A204.1 (cell line): ENCODE measurements around the gene CDC25C.
"Not testable (repeated sequence)": the region's sequence is repeated elsewhere in the genome, so short reads cannot be mapped to it uniquely, and the experiment has no call there.

ENCODE experiments used
- FAIRE-seq: peaks from 2 replicates; lab custom pipeline; 2012; peaks lifted over from hg19 to GRCh38; lab: Jason Lieb, UNC

The CDC25C gene

DNA sequence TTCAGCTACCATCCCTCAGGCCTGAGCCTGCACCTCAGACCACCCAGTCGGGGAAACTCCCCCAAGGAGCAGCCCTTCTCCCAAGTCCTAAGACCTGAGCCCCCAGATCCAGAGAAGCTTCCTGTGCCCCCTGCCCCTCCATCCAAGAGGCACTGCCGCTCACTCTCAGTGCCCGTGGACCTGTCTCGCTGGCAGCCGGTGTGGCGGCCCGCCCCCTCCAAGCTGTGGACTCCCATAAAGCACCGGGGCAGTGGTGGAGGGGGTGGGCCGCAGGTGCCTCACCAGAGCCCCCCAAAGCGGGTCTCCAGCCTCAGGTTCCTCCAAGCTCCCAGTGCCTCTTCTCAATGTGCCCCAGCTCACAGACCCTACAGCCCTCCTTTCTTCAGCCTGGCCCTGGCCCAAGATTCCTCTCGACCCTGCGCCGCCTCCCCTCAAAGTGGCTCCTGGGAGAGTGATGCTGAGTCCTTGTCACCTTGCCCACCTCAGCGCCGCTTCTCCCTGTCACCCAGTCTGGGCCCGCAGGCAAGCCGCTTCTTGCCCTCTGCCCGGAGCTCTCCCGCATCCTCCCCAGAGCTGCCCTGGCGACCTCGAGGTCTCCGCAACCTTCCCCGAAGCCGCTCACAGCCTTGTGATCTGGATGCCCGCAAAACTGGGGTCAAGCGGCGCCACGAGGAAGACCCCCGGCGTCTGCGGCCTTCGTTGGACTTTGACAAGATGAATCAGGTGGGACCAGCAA lies 13.5 kb upstream of the CDC25C start:
- no peak for FAIRE-seq

DNA sequence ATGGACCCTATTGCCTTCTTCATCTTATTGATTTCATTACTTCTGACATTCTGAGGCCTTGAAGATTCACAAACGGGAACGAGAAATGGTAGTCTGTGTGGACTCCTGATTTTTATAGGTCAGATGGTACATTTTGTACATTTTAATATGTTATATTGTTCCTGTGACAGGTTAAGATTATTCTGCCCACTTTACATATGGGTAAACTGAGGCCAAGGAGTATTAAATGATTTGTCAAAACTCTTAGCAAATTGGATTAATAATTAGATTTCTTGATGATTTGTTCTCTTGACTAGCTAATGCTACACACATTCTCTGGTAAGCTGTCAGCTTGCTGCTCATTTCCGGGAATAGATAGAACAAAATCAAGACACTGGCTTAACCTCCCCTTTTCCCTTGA lies 8.4 kb upstream of the CDC25C start:
- no peak for FAIRE-seq

DNA sequence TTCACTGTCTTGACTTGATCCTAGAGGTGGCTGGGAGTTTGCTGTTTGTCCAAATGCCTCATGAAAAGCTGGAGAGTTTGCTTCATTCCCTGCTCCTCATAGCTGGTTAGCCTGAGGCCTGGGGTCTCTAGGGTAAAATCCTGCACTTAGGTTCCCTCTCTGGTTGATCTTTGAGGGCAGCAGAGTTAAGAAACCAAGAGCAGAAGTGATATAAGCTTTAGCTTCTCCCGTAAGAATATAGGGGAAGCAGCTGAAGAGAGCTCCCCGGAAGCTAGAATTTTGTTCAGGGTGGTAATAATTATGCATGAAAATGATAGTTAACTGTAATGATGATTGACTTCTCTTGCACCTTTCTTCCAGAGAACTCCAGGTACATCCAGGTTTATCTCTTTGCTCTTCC lies 7.9 kb upstream of the CDC25C start:
- no peak for FAIRE-seq

DNA sequence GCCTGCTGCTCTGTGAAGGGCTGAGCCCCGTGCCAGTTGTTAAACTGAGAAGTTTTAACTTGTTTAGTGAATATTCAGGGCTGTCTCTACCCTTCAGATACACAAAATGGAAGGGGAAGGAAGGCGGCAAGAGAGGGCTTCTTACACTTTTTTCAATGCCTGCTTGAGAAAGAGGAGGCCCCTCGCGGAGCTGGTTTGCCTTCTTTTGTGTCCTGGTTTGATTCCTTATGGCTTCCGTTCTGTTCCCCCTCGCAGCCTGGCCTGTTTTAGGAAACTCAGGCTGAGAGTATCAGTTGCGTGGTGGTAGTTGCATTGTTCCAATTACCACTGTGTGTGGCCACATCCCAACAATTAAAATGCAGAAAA lies 7.5 kb upstream of the CDC25C start:
- no peak for FAIRE-seq

DNA sequence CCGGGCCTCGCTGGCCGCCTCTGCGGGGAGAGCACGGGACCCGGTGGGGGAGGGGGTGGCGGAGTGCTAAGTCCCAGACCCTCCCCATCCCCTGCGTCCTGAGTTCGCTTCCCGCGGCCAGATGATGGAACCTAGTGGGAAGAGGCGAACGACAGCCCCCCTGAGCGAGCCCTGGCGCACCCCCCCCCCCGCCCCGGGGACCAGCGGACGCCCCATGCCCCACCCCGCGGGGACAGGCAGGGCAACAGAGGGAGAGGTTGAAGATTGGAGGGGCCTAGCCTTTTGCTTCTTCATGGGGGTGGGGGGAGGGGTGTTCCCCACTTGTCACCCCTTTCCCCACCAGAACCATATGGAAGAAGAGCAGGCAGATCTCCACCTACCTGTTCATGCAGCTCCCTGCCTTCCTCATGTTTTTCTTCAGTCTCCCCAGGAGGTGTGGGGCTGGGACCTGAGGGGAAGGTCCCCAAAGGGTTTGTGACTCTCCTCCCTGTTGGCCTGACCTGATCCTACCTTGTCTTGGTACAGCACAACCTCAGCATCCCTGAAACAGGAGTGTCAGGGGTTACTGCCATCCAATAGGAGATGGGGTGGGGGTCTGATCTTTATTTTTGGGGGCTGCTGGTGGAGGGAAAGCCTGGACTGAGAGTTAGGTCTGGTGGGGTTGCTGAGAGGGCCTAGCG lies 6.9 kb upstream of the CDC25C start:
- no peak for FAIRE-seq

DNA sequence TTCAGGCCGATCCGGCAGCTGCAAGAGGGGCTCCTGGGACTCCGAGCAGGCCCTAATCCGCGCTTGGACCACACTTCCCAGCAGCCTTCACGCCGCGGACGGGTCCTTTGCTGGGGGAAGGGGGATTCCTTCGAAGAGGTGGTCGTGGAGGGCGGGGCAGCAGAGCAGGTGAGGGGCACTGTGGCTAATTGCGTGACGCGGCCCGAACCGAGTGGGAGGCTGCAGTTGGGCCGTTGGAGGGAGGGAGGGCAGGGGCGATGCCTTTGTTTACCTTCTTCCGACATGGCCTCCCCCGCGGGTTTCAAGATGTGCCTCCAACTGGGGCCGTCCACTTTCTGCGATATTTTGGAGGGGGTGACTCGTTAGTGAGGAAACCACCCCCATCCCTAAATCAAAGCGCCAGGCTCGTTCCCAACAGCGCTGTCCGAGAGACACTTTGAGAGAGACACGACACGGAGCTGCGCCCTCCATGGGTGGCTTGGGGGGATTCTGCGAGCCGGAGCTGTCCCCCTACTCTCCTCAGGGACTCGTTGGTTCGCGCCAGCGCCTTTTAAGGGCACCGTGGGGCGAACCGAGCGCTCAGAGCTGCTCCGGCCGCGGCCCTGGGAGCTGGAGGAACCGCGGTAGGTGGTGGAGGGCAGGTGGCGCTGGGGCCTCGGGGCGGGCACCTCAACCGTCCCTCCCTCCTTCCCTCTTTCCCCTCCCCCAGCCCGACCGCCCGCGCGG lies 6.2 kb upstream of the CDC25C start, which contains the start of gene FAM53C:
FAM53C (plus strand) TSS at position 582 of the 726 bp plus-strand sequence. CDS start 3,070 bp downstream, outside the sequence.
- no peak for FAIRE-seq

DNA sequence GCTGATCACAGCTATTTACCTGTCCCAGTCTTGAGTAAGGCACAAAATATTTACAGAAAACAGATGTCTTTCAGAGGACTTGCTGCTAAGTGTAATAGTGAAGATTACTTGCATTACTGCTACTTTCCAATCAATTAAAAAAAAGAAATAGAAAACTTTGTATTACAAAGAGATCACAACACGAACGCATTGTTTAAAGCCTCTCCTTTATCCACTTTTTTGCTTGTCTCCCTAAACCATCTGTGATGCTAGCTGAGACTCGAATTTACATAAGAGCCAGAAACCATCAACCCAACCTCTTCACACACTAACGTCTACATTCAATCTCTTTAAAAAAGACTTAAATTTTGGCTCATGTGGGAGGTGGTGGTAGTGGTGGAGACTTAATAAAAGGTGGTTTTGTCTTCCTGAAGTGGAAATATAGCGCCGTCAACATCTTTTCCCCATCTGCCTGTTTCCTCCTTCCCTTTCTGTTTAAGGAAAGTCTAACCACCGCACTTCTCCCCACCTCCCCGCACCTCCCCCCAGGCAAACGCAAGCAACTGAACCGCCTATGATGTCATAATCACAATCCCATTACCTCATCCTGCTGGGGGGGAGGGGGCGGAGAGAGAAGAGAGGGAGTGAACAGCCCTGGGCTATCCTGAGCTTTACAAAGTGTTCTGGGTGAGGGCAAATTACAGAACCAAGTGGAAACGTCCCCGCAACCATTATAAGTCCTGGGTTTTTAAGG lies 5.5 kb upstream of the CDC25C start:
- no peak for FAIRE-seq

DNA sequence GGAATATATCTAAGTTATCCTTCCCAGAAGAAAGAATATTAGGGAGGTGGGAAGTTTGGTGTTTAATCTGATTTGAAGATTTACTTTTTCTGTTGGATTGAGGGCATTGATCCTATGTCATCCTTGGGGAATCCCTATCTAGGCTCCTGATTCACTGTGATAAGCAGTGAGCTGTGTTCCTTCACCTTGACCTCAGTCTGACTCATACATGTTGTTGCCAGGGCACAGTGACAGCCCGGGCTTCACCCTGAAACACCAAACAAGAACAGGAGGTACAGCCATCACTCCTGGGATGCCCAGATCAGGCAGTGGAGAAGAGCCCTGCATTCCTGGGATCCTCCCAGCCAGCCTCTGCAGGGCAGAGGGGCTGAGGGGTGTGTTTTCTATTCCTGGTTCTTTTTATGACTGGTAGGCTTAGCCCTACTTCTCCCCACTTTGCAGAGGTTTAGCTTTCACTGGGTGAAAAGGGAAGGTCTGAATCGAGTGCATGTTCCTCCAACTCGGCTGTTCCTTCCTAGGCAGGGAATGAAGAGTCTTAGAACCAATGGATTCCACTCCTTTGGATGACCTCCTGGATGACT lies 3.4 kb upstream of the CDC25C start:
- no peak for FAIRE-seq

DNA sequence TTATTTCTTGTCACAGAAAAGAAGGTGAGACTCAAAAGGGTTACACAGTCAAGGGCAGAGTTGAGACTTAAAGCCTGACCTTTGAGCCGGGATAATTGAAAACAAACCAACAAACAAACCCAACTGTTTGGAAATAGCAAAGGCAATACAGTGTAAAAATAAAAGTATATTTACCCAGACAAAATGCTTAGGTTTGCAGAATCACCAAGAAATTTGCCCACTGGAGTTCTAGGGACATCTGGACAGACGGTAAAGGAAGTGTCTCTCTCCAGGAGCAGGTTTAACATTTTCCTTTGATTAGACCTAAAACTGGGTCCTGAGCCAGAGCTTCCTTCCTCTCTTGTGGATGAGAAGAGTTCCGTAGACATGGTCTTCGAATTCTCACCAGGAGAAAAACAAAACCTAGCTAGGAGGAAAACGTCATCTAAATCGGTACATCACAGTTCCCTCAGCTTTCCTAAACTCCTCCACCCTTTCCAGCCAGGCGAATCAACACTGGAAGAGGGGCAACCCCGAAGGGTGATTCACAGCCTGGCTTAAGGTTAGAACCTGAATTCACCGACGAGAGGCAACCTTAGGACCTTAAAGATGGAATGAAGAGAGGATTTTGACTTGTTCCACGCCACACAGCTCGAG lies 673 bp downstream of the CDC25C start:
- no peak for FAIRE-seq

DNA sequence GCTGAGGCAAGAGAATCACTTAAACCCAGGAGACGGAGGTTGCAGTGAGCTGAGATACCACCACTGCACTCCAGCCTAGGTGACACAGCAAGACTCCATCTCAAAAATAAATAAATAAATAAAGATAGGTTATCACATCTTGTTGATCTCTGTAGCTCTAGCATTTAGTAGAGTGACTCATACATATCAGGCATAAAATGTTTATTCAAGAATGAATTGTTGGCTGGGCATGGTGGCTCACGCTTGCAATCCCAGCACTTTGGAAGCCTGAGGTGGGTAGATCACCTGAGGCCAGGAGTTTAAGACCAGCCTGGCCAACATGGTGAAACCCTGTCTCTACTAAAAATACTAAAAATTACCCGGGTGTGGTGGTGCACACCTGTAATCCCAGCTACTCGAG lies 13.4 kb downstream of the CDC25C start:
- not testable (repeated sequence) for FAIRE-seq

DNA sequence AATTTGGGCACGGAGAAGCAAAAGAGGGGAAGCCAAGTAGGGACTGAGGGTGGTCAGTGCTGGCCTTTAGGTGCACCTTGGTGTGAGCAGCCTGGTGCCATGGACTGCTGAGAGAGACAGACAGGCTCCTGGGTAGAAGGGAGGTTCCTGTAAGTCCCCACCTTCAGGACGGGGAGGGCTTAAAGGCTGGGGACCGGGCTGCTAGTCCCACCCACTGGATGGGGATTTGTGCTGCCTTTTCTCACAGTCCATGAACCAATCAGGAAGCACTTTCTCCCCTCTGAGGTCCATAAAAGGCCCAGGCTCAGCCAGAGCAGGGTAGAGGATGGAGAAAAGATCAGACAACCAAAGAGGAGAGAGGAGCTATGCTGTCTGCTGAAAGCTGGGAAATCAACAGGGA lies 15.2 kb downstream of the CDC25C start:
- FAIRE-seq, result no peak

DNA sequence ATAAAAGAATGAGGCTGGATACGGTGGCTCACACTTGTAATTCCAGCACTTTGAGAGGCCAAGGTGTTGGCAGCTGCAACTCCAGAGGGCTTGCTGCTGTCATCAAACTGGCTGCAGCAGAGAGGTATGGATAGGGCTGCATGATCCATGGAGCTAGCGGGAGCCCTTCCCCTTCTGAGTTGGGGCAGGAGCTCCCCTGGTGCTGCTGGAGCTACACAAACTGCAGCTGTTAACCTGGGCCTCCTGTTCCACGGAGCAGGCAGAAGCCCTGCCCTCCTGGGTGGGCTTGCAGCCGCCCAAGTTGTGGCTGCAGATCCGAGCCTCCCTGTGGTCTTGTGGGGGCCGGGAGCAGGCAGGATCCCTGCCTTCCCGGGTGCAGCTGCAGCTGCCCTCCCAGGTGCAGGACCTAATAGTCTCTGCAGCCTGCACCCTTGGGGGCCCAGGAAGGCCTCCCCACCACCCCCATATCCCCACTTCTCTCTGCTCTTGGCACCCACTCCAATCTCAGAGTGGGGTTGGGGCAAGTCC lies 15.8 kb downstream of the CDC25C start:
- FAIRE-seq, result no peak

DNA sequence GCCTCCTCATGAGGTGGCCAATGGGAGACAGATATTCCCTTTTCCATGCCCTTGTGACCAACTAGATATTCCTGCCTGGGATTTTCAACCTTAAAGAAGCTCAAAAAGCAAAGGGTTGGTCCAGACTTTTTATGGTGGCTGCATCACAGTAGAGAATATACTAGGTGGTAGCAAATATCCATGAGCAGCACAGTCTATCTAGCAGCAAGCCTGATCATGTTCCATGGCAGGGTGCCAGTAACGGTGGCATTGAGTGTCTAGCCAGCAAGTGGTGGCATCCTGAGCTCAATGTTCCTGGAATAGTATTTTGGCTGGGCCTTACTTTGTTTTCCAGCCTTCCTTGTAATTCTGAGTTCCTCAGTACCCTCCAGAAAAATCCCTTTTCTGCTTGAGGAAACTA lies 25.8 kb downstream of the CDC25C start:
- FAIRE-seq, result no peak

DNA sequence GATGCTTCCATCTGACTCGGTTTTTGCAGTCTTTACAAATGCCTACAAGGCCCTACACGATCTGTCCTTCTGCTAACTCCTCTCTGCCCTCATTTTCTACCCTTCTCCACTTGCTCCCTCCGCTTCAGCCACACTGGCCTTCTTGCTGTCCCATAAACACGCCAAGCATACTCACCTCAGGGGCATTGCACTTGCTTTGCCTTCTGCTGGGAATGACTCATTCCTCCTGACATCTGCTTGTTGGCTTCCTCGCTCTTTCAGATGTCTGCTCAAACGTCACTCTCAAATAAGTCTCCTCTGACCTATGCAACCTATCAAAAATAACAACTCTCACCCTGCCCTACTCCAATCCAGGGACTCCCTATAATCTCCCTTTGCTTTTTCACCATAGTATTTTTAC lies 28.2 kb downstream of the CDC25C start:
- no peak for FAIRE-seq

DNA sequence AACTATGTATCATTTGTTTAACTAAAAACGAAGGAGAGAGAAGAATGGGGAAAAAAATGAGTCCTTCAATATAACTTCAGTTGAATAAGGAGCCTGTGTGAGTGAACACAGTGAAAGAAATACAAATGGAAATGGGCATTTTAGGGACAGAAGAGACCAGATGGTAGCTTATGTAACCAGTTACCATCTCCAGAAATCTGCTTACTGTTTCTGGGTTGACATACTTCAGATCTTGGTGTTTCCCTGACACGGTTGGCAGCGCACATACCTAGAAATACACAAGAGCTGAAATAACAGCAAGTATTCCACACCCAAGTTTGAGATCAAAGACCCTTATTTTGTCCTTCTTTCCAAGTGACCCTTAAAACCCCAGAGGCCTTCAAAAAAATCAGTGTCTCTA lies 42.3 kb downstream of the CDC25C start:
- no peak for FAIRE-seq

DNA sequence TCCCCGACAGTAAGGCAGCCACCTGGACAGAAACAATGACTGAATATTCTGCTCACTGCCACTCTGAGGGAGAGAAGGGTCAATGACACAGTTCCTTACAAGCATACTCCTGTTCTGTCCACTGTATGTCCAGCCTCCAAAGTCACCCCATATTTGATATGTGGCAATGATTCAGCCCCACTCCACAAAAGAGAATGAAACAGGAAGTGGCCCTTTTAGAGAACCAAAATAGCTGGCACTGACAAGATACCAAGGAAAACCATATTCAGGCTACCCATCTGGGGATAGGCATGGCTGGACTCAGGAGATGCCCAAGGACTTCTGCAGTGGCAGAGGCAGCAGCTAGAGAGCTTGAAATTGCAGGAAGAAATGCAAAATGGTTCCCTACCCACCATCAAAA lies 44.4 kb downstream of the CDC25C start:
- no peak for FAIRE-seq

DNA sequence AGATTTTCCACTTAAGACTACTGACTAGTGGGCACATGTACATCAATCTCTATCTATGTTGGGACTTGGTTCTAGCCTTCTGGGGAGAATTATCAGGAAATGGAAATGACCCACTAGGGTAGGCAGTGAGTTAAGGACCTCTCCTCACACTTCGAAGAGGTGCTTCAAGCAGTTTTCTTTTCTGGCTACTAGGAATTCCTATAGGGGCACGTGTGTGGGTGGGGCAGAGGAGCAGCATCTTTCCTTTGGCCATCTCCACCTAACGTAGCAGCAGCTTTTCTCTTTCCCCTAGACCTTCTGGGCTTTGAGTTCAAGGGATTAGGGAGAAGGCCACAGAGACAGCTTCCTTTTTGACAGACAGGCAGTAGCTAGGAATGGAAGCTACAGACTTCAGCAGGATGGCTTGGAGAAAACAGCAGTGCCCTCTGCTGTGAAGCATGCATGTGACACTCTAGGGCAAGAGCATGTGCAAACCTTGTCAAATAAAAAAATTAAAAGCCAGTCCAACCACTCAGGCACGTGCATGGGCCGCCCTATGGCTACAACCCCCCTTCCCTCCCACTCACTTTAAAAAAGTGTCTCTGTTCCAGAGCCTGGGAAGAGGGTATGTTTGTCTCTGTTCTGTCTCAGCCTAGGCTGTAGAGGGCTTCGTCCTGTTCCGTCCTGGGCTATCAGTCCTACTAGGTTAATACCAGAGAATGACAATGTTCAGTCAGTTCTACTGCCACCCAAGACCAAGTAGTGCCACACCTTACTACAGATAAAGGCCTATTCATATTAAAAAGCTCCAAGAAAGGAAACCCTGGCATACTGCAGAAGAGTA lies 48.5 kb downstream of the CDC25C start:
- no peak for FAIRE-seq

DNA sequence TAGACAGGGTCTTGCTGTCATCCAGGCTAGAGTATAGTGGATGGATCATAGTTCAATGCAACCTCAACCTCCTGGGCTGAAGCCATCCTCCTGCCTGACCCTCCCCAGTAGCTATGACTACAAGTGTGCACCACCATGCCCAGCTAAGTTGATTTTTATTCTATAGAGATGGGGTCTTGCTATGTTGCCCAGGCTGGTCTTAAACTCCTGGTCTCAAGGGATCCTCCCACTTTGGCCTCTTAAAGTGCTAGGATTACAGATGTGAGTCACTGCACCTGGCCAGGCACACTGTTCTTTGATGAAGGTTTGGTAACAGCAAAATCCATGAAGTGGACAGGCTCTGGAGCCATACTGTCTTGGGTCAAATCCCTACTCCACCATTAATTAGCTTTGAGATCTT lies 50.7 kb downstream of the CDC25C start:
- no peak for FAIRE-seq

DNA sequence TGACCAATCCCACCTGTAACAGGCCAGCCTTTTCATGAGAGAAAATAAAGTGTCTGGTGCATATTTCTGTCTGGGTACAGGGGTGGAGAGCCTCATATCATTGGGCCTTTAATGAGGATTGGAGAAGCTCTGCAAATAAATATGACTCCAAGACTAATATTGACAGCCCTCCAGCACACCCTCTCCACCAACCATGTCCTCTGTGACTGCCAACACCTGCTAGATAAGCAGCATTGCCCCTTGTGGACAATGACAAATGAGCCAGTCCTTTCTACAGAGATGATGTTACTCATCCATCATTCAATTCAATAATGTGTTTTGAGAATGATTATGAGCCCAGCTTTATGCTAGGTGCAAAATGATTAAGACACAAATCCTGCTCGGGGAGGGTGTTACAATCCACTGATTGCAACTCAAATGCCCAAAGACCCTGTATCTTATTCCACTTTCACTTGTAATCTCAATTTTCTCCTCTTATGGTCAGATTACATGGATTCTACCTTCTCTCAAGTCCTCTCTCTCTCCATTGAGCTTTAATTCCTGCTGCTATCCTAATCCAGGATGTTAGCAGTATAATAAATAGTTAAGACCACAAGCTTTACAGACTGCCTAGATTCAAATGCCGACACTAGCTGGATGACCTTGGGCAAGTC lies 55.1 kb downstream of the CDC25C start:
- no peak for FAIRE-seq

DNA sequence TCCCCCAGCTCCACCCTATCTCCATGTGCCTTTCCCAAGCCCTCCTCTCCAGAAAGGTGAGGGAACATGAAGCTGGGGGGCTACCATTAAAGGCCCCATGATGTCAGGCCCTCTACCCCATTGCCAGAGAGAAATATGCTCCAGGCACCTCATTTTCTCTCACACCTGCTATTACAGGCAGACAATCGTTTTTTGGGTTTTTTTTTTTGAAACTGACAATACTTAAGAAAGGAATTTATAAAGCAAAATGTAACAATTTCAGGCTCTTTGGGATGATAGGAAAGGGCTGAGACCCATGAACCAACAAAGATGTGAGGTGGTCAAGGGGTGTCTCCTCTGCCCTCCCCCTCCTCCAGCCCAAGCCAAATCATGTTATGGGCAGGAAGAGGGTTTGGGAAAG lies 55.7 kb downstream of the CDC25C start:
- no peak for FAIRE-seq
